ENCODE data around the gene SSBP2. TPM values are rescaled to one million over a fixed set of nuclear protein-coding genes. Genes with fewer than 3 reads are reported as not detected.
A peak's percentile ranks its signal among the peaks of the same experiment; 100 is the strongest.

SSBP2 gene
- polyA plus RNA-seq, 1 donor: 27.8 TPM

DNA sequence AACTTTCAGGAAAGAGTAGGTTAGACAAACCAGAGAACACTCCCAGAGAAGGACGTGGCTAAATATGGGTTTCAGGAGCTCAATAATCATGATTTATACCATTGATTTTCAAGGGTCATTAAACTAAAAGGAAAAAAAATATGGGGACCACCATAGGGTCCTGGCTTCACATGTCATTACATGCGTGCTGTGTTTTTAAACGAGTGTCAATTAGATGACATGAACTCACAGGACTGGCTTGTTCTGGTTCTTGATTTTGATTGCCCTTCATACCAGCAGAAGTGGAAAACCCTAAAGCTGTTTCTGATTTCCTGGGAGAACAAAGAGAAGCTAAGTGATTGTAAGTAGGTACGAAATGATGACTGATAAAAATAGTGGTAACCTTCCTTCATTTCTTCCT is 362.7 kb downstream of the SSBP2 start:
- Histone ChIP-seq H3K9me3 (ENCODE audit: control insufficient read depth, low read depth, low read length) (no peaks in the 10 kb centered on the region), H3K4me1 (ENCODE audit: control insufficient read depth, insufficient read depth, low read length) (no peaks in the 10 kb centered on the region), H3K27ac (ENCODE audit: low read length) (no peak overlapping the region), H3K36me3 (ENCODE audit: control insufficient read depth, insufficient read depth, low read length) (no peaks in the 10 kb centered on the region), H3K27me3 (ENCODE audit: control insufficient read depth, insufficient read depth, low read length) (peaks cover 2% of the 10 kb centered on the region), H3K4me3 (ENCODE audit: low read length) (no peak overlapping the region)
- DNase-seq: no peak
- 100% methylated on average over 1 of the region's 4 CpGs for WGBS (ENCODE audit: insufficient coverage, low lambda C conversion rate)

DNA sequence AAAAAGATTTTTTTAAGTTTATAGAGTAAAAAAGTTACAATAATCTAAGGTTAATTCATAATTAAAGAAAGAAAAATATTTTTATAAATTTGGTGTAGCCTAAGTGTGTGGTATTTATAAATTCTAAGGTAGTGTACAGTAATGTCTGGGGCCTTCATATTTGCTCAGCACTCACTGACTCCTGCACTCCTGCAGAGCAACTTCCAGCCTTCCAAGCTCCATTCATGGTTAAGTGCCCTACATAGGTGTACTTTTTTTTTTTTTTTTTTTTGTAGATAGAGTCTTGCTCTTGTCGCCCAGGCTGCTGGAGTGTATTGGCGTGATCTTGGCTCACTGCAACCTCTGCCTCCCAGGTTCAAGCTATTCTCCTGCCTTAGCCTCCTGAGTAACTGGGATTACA is 367.0 kb downstream of the SSBP2 start:
- WGBS (ENCODE audit: insufficient coverage, low lambda C conversion rate): no CpG with 5 or more reads among the region's 2 CpGs
- H3K4me3 ChIP-seq (ENCODE audit: low read length): no peak overlapping the region
- DNase-seq: no peak
- H3K36me3 ChIP-seq (ENCODE audit: control insufficient read depth, insufficient read depth, low read length): no peaks in the 10 kb centered on the region
- no peaks in the 10 kb centered on the region for H3K27me3 ChIP-seq (ENCODE audit: control insufficient read depth, insufficient read depth, low read length)
- H3K4me1 ChIP-seq (ENCODE audit: control insufficient read depth, insufficient read depth, low read length): no peaks in the 10 kb centered on the region
- no peaks in the 10 kb centered on the region for H3K9me3 ChIP-seq (ENCODE audit: control insufficient read depth, low read depth, low read length)
- H3K27ac ChIP-seq (ENCODE audit: low read length): no peak overlapping the region

DNA sequence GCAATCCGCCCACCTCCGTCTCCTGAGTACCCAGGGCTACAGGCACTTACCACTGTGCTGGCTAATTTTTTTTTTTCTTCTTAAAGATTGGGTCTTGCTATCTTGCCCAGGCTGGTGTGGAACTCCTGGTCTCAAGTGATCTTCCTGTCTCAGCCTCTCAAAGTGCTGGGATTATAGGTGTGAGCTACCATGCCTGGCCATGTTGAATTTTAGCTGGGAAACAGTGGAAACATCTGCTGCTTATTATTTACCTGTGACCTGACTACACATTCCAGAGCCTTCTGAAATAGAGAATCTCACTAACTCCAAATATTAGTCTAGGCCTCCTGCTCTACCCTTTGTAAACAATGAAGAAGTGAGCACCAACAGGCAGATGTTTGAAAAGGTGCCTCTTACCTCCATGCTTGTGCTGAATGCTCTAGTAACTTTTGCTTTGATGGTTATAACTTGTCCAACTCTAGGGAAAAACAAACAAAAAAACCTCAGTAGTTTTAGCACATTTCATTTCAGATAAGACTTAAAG is 379.5 kb downstream of the SSBP2 start:
- no peak for DNase-seq
- H3K36me3 ChIP-seq (ENCODE audit: control insufficient read depth, insufficient read depth, low read length): no peaks in the 10 kb centered on the region
- H3K9me3 ChIP-seq (ENCODE audit: control insufficient read depth, low read depth, low read length): no peaks in the 10 kb centered on the region
- no CpG with 5 or more reads among the region's 2 CpGs for WGBS (ENCODE audit: insufficient coverage, low lambda C conversion rate)
- no peaks in the 10 kb centered on the region for H3K27me3 ChIP-seq (ENCODE audit: control insufficient read depth, insufficient read depth, low read length)
- H3K4me3 ChIP-seq (ENCODE audit: low read length): no peak overlapping the region
- peaks cover 6% of the 10 kb centered on the region for H3K4me1 ChIP-seq (ENCODE audit: control insufficient read depth, insufficient read depth, low read length)
- no peak overlapping the region for H3K27ac ChIP-seq (ENCODE audit: low read length)

DNA sequence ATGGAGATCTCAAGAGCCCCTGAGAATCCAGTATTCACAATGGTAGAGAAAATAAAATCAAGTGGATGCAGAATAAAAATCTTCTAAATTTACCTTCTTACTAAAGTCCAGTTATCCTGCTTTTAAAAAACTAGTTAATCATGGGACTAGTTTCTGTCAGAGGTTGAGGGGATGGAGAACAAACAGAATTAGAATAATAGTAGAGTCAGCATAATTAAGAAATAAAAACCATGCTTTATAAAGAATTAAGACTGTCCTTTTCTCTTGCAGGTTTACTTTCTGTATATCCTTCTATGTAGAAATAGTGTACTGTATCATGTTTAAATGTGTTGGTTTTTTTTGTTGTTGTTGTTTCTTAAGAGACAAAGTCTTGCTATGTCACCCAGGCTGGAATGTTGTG is 380.0 kb downstream of the SSBP2 start:
- DNase-seq: no peak
- Histone ChIP-seq H3K4me1 (ENCODE audit: control insufficient read depth, insufficient read depth, low read length) (peaks cover 6% of the 10 kb centered on the region), H3K4me3 (ENCODE audit: low read length) (no peak overlapping the region)

DNA sequence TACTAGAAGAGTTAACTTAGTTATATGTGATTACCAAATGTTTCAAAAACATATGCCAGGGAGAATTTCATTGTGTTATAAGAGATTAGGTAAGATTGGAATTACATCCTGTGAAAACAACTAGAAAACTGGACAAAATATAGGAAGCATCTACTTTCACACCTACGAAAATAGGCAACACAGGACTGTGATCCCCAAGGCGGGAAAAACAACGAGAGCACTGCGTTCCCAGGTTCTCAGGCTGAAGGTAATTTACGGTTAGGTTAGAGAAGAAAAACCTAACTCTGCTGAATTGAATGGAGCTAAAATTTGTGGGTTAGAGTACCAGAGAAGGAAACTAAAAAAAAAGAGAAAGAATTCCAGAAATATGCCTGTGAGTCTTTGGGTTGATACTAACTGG is 385.4 kb downstream of the SSBP2 start:
- 100% methylated on average over 4 of the region's 5 CpGs for WGBS (ENCODE audit: insufficient coverage, low lambda C conversion rate)
- H3K27me3 ChIP-seq (ENCODE audit: control insufficient read depth, insufficient read depth, low read length): no peaks in the 10 kb centered on the region
- no peak overlapping the region for H3K4me3 ChIP-seq (ENCODE audit: low read length)
- no peak for DNase-seq
- H3K27ac ChIP-seq (ENCODE audit: low read length): no peak overlapping the region
- H3K4me1 ChIP-seq (ENCODE audit: control insufficient read depth, insufficient read depth, low read length): peaks cover 20% of the 10 kb centered on the region
- no peaks in the 10 kb centered on the region for H3K9me3 ChIP-seq (ENCODE audit: control insufficient read depth, low read depth, low read length)
- no peaks in the 10 kb centered on the region for H3K36me3 ChIP-seq (ENCODE audit: control insufficient read depth, insufficient read depth, low read length)

More for the DNA sequence above, 380.0 kb downstream of the SSBP2 start:
- Histone ChIP-seq H3K27me3 (ENCODE audit: control insufficient read depth, insufficient read depth, low read length) (no peaks in the 10 kb centered on the region), H3K9me3 (ENCODE audit: control insufficient read depth, low read depth, low read length) (no peaks in the 10 kb centered on the region), H3K36me3 (ENCODE audit: control insufficient read depth, insufficient read depth, low read length) (no peaks in the 10 kb centered on the region), H3K27ac (ENCODE audit: low read length) (no peak overlapping the region)

DNA sequence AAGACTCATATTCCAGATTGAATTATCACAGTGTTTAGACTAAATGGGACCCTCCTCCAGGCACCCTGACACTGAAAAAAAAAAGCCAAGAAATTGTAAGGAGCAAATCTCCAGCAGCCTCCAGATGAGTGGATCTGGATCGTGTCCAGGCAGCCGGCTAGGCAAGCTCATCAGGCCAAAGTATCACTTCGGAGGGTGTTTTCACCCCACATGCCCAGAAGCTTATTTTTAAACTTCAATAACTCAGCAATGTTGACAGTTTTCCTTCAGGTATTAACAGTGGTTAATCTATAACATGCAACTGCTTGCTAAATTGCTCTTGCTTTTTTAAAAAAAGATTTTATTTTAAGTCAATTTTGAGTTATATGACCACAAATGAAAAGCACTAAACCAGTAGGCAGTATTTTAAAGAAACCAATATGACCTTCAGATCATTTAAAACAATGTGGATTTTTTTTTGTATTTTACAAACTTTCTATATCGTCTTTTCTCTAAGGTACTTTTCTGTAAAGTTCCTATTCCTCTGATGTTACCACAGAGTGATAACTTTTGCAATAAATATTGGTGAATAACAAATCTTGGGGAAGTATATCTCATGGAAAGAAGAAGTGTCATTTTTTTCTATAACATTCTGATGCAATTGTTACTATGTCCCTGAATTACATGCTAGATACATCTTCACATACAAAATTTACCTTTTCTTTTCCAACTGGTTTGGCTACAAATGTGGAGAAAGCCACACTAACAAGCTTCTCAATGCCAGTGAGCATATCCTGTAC is 387.6 kb downstream of the SSBP2 start:
- 57% methylated on average over 1 of the region's 4 CpGs for WGBS (ENCODE audit: insufficient coverage, low lambda C conversion rate)
- no peaks in the 10 kb centered on the region for H3K9me3 ChIP-seq (ENCODE audit: control insufficient read depth, low read depth, low read length)

More for the DNA sequence above, 387.6 kb downstream of the SSBP2 start:
- Histone ChIP-seq H3K4me3 (ENCODE audit: low read length) (no peak overlapping the region), H3K4me1 (ENCODE audit: control insufficient read depth, insufficient read depth, low read length) (peaks cover 22% of the 10 kb centered on the region), H3K36me3 (ENCODE audit: control insufficient read depth, insufficient read depth, low read length) (no peaks in the 10 kb centered on the region), H3K27ac (ENCODE audit: low read length) (peak overlapping the region; percentile 73), H3K27me3 (ENCODE audit: control insufficient read depth, insufficient read depth, low read length) (no peaks in the 10 kb centered on the region)
- peak; percentile 36 to 67 for DNase-seq

Other genes starting within 250 kb of the SSBP2 start
- 9.2 TPM for gene ATG10, start 220.9 kb upstream of the SSBP2 start, polyA plus RNA-seq